ENCODE data around the gene GATB.
"Not testable (repeated sequence)": the region's sequence is repeated elsewhere in the genome, so short reads cannot be mapped to it uniquely, and the experiment has no call there.

- not testable (repeated sequence) for TF ChIP-seq POLR2AphosphoS5 (IDR thresholded peaks at IDR 0.05; ENCODE audit: borderline replicate concordance, low read depth, low read length); EZH2 (IDR thresholded peaks at IDR 0.05); FOXP2 (optimal IDR thresholded peaks at IDR 0.05; ENCODE audit: control extremely low read depth, extremely low read length, insufficient read depth)
These were observed 24.0 kb downstream of the GATB start for GRCh38 chr4:151736852-151737251.
